ENCODE measurements around the gene INTS14. TPM values are rescaled to one million over a fixed set of nuclear protein-coding genes. Genes with fewer than 3 reads are reported as not detected.

Gene INTS14
- total RNA-seq (10 to 100 TPM; 16.8 to 26.4 TPM), polyA plus RNA-seq (10 to 100 TPM; 12.0 to 15.2 TPM)

- H3K9ac ChIP-seq (ENCODE audit: low read depth in 1 of 2, low read length in 2 of 2) = peak within 1 kb of the TSS; percentile 91 to 92
- H3K4me1 ChIP-seq (ENCODE audit: control insufficient read depth in 4 of 4, insufficient read depth in 4 of 4, low read length in 3 of 4) = peaks cover 6 to 31% (median 16%) of the 10 kb centered on the region in 4 donors
- under 1% methylated on average over 64 of the region's 64 CpGs for WGBS
- no peaks in the 10 kb centered on the region for H3K9me3 ChIP-seq (ENCODE audit: control insufficient read depth in 4 of 4, low read length in 3 of 4)
- H3K4me3 ChIP-seq (ENCODE audit: low read depth in 1 of 3, low read length in 3 of 3) = peak within 1 kb of the TSS; percentile 78 to 94 (median 90)
- DNase-seq (ENCODE audit: low spot score) = peak; percentile 96
- peaks cover 0 to 4% (median 0%) of the 10 kb centered on the region in 4 donors for H3K36me3 ChIP-seq (ENCODE audit: control insufficient read depth in 4 of 4, insufficient read depth in 3 of 4, low read depth in 1 of 4, low read length in 3 of 4)
- peak within 1 kb of the TSS; percentile 91 to 95 for H3K27ac ChIP-seq (ENCODE audit: low read depth in 1 of 2, low read length in 2 of 2)
- TF ChIP-seq HNF4G (IDR thresholded peaks at IDR 0.05) (no peak), ZBTB33 (IDR thresholded peaks at IDR 0.05) (no peak), EGR1 (IDR thresholded peaks at IDR 0.05; ENCODE audit: low read depth in 2 of 2) (peak in 1 of 2 donors; percentile 23), NR2F2 (IDR thresholded peaks at IDR 0.05) (peak; percentile 65), SP1 (IDR thresholded peaks at IDR 0.05) (peak; percentile 82), YY1 (IDR thresholded peaks at IDR 0.05) (peak; percentile 93), FOXA1 (IDR thresholded peaks at IDR 0.05) (peak; percentile 26), JUND (IDR thresholded peaks at IDR 0.05) (peak in 1 of 2 donors; percentile 24), CTCF (IDR thresholded peaks at IDR 0.05; ENCODE audit: low read depth, low read length, missing input control) (peak; percentile 47), MAX (IDR thresholded peaks at IDR 0.05) (no peak), TAF1 (conservative IDR thresholded peaks at IDR 0.05) (peak; percentile 77), REST (IDR thresholded peaks at IDR 0.05) (peak; percentile 92), ATF3 (IDR thresholded peaks at IDR 0.05) (no peak), GABPA (IDR thresholded peaks at IDR 0.05 in 1 of 2, conservative IDR thresholded peaks at IDR 0.05 in 1 of 2) (peak; percentile 88 to 95), RXRA (IDR thresholded peaks at IDR 0.05) (peak; percentile 46 to 69), RAD21 (IDR thresholded peaks at IDR 0.05) (peak; percentile 48 to 63), HNF4A (conservative IDR thresholded peaks at IDR 0.05) (peak in 1 of 2 donors; percentile 41), FOXA2 (IDR thresholded peaks at IDR 0.05) (no peak)
- no peaks in the 10 kb centered on the region for H3K27me3 ChIP-seq (ENCODE audit: control insufficient read depth in 4 of 4, insufficient read depth in 4 of 4, low read length in 3 of 4)
Measured at GRCh38 chr15:65610871-65611718, at the start of gene INTS14. INTS14 (minus strand) TSS chr15:65611131; CDS start chr15:65607380, 3,751 bp downstream.

Measured in liver (tissue), 9 donors.